ENCODE measurements around the gene PPP4C. TPM values are rescaled to one million over a fixed set of nuclear protein-coding genes. Genes with fewer than 3 reads are reported as not detected.

Gene PPP4C
- total and polyA plus RNA-seq, 2 of the 8 experiments (the other 6 are each of a cell fraction or from before 2014, with no cell fraction given), result 148 to 298 TPM

DNA sequence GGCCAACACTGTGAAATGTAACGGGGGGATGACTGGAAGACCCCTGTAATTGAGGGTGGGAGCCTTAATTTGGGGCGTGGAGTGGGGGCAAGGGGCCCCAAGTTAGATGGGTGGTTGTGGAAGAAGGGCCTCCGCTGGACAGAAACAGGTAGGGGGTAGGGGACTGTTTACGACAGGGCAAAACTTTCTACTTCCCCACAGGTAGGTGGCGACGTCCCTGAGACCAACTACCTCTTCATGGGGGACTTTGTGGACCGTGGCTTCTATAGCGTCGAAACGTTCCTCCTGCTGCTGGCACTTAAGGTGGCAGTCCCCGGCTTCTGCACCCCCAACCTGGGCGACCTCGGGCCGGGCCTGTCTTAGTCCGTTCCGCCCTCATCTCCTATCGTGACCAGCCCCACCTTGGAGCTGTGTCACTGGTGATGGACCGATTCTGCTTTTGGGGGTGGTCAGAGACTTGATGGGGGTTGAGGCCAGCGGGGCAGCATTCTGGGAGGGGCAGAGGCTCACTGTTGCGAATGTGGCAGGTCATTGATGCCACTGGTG lies 6.8 kb downstream of the PPP4C start:
- DNase-seq (ENCODE audit: low read depth in 1 of 2, low spot score in 2 of 2), result no peak
- Histone ChIP-seq H2AK5ac (ENCODE audit: low read depth, low read length) (no peak overlapping the region), H4K91ac (replicated peaks; ENCODE audit: insufficient read length, low read length) (no peak overlapping the region), H2BK15ac (ENCODE audit: low read length) (no peak overlapping the region), H3K14ac (ENCODE audit: insufficient read length) (no peak overlapping the region), H4K5ac (ENCODE audit: insufficient read length, low read depth, low read length) (no peak overlapping the region), H3K4ac (replicated peaks; ENCODE audit: insufficient read length, low read depth, low read length) (no peak overlapping the region), H3K36me3 (ENCODE audit: control insufficient read depth in 2 of 4, insufficient read depth in 4 of 4, low read length in 3 of 4) (peaks cover 29 to 64% (median 39%) of the 10 kb centered on the region in 4 experiments), H3K23ac (ENCODE audit: insufficient read length) (no peak overlapping the region), H3K23me2 (ENCODE audit: low read depth, low read length) (no peaks in the 10 kb centered on the region), H2BK12ac (ENCODE audit: low read depth, low read length) (no peak overlapping the region), H3K79me2 (ENCODE audit: control insufficient read depth in 1 of 2, insufficient read depth in 2 of 2, low read length in 2 of 2) (peaks cover 0 to 20% of the 10 kb centered on the region in 2 experiments; a peak in 2 of 4 replicates), H3K9me3 (ENCODE audit: insufficient read depth in 2 of 2, low read depth in 1 of 2, low read length in 1 of 2) (no peaks in the 10 kb centered on the region), H2AFZ (ENCODE audit: low read length) (no peak overlapping the region), H4K8ac (ENCODE audit: extremely low read depth, insufficient read depth, low read length) (no peak overlapping the region), H2BK20ac (ENCODE audit: low read length) (no peak overlapping the region), H3K27ac (ENCODE audit: low read depth, low read length) (no peak overlapping the region), H3K9ac (replicated peaks in 1 of 4; ENCODE audit: extremely low read depth in 1 of 4, low read depth in 3 of 4, low read length in 3 of 4) (no peak overlapping the region), H2BK5ac (ENCODE audit: low read depth, low read length) (no peak overlapping the region), H2BK120ac (replicated peaks; ENCODE audit: low read depth, low read length) (no peak overlapping the region), H3K4me3 (ENCODE audit: extremely low read depth in 1 of 4, insufficient read depth in 2 of 4, low read depth in 3 of 4, low read length in 4 of 4) (no peak overlapping the region), H3K4me1 (replicated peaks in 1 of 4; ENCODE audit: control insufficient read depth in 3 of 4, insufficient read depth in 4 of 4, low read length in 3 of 4) (no peaks in the 10 kb centered on the region), H3K18ac (ENCODE audit: extremely low read depth, low read length) (no peak overlapping the region), H3K27me3 (replicated peaks in 1 of 4; ENCODE audit: control insufficient read depth in 3 of 4, extremely low read depth in 1 of 4, insufficient read depth in 3 of 4, low read length in 3 of 4) (no peaks in the 10 kb centered on the region; a peak in 1 of 7 replicates), H3K4me2 (ENCODE audit: insufficient read depth in 1 of 2, low read depth in 2 of 2, low read length in 2 of 2) (no peak overlapping the region), H4K20me1 (replicated peaks in 1 of 2; ENCODE audit: control insufficient read depth in 1 of 2, insufficient read depth in 2 of 2, low read length in 2 of 2) (peaks cover 14 to 26% of the 10 kb centered on the region in 2 experiments), H3K56ac (replicated peaks; ENCODE audit: insufficient read length, low read depth, low read length) (no peak overlapping the region), H3K79me1 (ENCODE audit: low read depth, low read length) (peaks cover 5% of the 10 kb centered on the region)
- WGBS, 2 experiments (ENCODE audit: extremely low coverage in 1 of 2, insufficient coverage in 1 of 2, insufficient read length in 1 of 2, insufficient replicate concordance in 2 of 2, low coverage in 1 of 2, low lambda C conversion rate in 2 of 2, missing lambda C conversion rate in 1 of 2), result 91% methylated on average over 20 of the region's 20 CpGs; no CpG with 5 or more reads in 1 of the 2 experiments
- no peak for FAIRE-seq
- POLR2A ChIA-PET (ENCODE audit: partially characterized antibody), result interaction anchor here (9.9 to 21.2 kb wide), 2 partner anchors 8 to 14 kb away, joined by 151 to 353 read pairs; partner anchors contain the start of genes ALDOA, TBX6 and YPEL3
- TF ChIP-seq, protein P1, sequence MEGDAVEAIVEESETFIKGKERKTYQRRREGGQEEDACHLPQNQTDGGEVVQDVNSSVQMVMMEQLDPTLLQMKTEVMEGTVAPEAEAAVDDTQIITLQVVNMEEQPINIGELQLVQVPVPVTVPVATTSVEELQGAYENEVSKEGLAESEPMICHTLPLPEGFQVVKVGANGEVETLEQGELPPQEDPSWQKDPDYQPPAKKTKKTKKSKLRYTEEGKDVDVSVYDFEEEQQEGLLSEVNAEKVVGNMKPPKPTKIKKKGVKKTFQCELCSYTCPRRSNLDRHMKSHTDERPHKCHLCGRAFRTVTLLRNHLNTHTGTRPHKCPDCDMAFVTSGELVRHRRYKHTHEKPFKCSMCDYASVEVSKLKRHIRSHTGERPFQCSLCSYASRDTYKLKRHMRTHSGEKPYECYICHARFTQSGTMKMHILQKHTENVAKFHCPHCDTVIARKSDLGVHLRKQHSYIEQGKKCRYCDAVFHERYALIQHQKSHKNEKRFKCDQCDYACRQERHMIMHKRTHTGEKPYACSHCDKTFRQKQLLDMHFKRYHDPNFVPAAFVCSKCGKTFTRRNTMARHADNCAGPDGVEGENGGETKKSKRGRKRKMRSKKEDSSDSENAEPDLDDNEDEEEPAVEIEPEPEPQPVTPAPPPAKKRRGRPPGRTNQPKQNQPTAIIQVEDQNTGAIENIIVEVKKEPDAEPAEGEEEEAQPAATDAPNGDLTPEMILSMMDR (IDR thresholded peaks at IDR 0.05; ENCODE audit: control extremely low read depth in 1 of 3, insufficient read depth in 1 of 3, low read depth in 1 of 3, low read length in 3 of 3), result peak; percentile 57 to 60 (median 57)
- TF ChIP-seq SAP30 (IDR thresholded peaks at IDR 0.05; ENCODE audit: insufficient read depth, insufficient replicate concordance, low read length) (no peak), CBX5 (IDR thresholded peaks at IDR 0.05; ENCODE audit: low read depth, low read length) (no peak), YY1 (IDR thresholded peaks at IDR 0.05; ENCODE audit: low read depth, low read length) (no peak)
- CTCF ChIA-PET (ENCODE audit: partially characterized antibody), result interaction anchor here (1.2 to 5.9 kb wide), 5 partner anchors 9 to 21 kb away, joined by 3 to 46 read pairs (median 6); partner anchors contain the start of gene TBX6
